ENCODE results near the gene B4GALT5.

Gene B4GALT5

DNA sequence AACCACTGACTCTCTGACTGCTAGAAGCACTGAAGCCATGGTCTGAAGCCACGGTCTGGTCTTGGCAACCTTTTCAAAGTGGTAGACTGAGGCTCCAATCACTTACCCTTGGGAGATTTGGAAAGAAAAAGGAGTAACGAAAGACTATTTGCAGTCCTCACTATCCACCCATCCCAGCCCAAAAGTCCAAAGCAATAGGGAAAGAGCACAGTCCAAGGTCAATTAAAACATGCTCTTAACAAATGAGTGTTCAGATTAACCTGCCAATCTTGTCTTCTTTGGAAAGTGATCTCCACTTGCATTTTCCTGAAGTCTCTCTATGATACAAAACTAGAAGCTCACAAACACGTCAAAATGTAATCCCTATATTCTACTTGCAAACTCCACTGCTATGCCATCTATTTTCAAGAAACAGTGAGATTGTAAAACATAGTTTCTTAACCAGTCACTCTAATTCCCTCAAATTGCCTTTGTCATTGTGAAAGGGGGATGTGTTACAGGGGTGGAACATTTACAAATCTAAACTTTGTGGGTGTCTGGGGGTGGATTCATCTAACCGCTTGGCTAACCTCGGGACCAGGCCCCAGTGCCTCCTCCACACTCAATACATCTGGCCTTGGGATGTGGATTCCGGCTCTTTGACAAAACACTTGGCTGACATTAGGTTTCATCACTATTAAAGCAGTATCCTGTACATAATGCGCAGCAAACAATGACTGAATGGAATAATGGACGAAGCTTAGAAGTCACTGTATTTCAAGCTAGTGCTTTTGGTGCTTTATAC lies 56.4 kb downstream of the B4GALT5 start:
- no peaks in the 10 kb centered on the region for H3K9me3 ChIP-seq (ENCODE audit: control insufficient read depth, low read length)
- H3K27me3 ChIP-seq (ENCODE audit: control insufficient read depth, insufficient read depth, low read length): no peaks in the 10 kb centered on the region
- peaks cover 54% of the 10 kb centered on the region for H3K4me1 ChIP-seq (ENCODE audit: control insufficient read depth, insufficient read depth, low read length)
- peaks cover 5% of the 10 kb centered on the region for H3K36me3 ChIP-seq (ENCODE audit: control insufficient read depth, insufficient read depth, low read length)
- no peak overlapping the region for H3K4me3 ChIP-seq (ENCODE audit: low read length)
- no peak overlapping the region for H3K9ac ChIP-seq (ENCODE audit: low read length)

DNA sequence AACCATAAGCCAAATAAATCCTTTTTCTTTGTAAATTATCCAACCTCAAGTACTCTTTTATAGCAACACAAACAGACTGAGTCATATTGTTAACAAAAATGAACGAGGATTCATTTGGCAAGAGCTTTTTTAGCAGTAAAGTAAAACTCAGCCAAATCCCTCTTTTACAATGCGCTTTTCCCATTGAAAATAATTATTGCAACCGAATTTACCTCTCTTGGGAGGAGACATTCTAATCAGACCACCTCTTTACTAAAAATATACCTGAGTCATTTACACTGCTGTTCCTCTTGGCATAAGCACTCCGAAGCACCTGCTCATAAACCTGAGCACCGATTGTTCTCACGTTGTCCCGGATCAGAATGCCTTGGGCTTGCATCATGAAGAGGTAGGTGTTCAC lies 57.4 kb downstream of the B4GALT5 start:
- H3K27me3 ChIP-seq (ENCODE audit: control insufficient read depth, insufficient read depth, low read length): no peaks in the 10 kb centered on the region
- H3K4me1 ChIP-seq (ENCODE audit: control insufficient read depth, insufficient read depth, low read length): peaks cover 46% of the 10 kb centered on the region
- no peaks in the 10 kb centered on the region for H3K9me3 ChIP-seq (ENCODE audit: control insufficient read depth, low read length)
- no peak overlapping the region for H3K9ac ChIP-seq (ENCODE audit: low read length)
- no peak overlapping the region for H3K4me3 ChIP-seq (ENCODE audit: low read length)
- H3K36me3 ChIP-seq (ENCODE audit: control insufficient read depth, insufficient read depth, low read length): peaks cover 7% of the 10 kb centered on the region

DNA sequence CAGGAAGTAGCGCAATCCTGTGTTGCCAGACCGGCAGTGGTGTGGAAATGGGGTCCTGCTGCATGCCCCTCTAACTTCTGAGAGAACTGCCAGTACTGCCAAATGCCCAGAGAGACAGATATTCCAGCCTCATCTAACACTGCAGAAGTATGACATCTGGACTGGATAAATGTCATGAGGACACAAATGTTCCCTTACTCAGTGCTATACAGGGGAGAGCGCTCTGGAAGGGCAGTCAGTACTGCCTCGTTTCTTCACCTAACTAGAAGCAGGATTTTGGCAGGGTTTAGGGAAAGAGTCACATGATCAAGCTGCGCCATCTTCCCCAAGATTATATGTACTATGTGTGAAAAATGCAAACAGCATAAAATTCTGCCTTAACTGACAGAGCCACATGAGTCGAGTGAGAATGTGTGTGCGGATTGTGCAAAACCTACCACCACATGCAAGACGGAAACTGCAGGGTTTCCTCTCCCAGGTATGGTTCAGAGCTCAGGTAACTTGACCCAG lies 59.7 kb downstream of the B4GALT5 start:
- Histone ChIP-seq H3K9me3 (ENCODE audit: control insufficient read depth, low read length) (no peaks in the 10 kb centered on the region), H3K9ac (ENCODE audit: low read length) (no peak overlapping the region), H3K4me1 (ENCODE audit: control insufficient read depth, insufficient read depth, low read length) (peaks cover 28% of the 10 kb centered on the region), H3K4me3 (ENCODE audit: low read length) (no peak overlapping the region), H3K36me3 (ENCODE audit: control insufficient read depth, insufficient read depth, low read length) (peaks cover 7% of the 10 kb centered on the region), H3K27me3 (ENCODE audit: control insufficient read depth, insufficient read depth, low read length) (no peaks in the 10 kb centered on the region)

DNA sequence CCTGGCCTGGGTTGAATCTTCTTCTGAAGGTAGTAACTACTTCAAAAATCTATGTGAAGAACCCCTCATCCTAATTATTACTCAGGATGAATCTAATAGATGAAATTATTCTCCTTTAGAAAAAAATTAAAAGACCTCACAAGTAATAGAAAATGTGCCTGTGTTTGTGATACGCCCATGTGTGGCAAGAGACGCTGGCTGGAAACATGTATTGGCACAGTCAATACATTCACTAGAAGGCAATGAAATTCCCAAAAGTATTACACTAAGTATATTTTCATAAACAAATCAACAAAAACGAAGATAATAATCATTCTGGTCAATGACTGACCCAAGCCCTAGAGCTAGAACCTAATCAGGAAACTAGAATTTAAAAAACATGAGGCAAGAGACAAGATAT lies 64.0 kb downstream of the B4GALT5 start:
- H3K36me3 ChIP-seq (ENCODE audit: control insufficient read depth, insufficient read depth, low read length): peaks cover 12% of the 10 kb centered on the region
- no peak overlapping the region for H3K4me3 ChIP-seq (ENCODE audit: low read length)
- H3K9ac ChIP-seq (ENCODE audit: low read length): no peak overlapping the region
- no peaks in the 10 kb centered on the region for H3K9me3 ChIP-seq (ENCODE audit: control insufficient read depth, low read length)
- H3K4me1 ChIP-seq (ENCODE audit: control insufficient read depth, insufficient read depth, low read length): no peaks in the 10 kb centered on the region
- H3K27me3 ChIP-seq (ENCODE audit: control insufficient read depth, insufficient read depth, low read length): no peaks in the 10 kb centered on the region

DNA sequence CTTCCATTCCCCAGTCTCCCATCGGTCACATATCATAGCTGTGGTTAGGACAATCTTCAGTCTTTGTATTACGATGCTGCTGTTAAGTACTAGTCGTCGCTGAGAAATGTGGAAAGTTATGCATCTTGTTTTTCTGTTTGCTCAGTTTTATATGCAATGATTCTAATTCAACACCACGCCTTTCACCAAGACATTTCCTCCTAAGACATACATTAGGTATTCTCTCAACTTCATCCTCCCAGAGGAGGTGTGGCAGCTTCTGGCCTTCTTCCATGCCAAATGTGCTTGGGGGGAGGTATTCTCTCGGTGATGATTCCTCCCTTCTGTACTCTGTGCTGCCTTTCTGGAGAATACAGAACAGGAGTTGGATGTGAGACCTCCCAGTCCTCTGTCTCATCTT lies 66.1 kb downstream of the B4GALT5 start:
- no peak overlapping the region for H3K9ac ChIP-seq (ENCODE audit: low read length)
- H3K4me1 ChIP-seq (ENCODE audit: control insufficient read depth, insufficient read depth, low read length): peaks cover 5% of the 10 kb centered on the region
- peaks cover 17% of the 10 kb centered on the region for H3K36me3 ChIP-seq (ENCODE audit: control insufficient read depth, insufficient read depth, low read length)
- no peaks in the 10 kb centered on the region for H3K27me3 ChIP-seq (ENCODE audit: control insufficient read depth, insufficient read depth, low read length)
- H3K4me3 ChIP-seq (ENCODE audit: low read length): no peak overlapping the region
- no peaks in the 10 kb centered on the region for H3K9me3 ChIP-seq (ENCODE audit: control insufficient read depth, low read length)

DNA sequence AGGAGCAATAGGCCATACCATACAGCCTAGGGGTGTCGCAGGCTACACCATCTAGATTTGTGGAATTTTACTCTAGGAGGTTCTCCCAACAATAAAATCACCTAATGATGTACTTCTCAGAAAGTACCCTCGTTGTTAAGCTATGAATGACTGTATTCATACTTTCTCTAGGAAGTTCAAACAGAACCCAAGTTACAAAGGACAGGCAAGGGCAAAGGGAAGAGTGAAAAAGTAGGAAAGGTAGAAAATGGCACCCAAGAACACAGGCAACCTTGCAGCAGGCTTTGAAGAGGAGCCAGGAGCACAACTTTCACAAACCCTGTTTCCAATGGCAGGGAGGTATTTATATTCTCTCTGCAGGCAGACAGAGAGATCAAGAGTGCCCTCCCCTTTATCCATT lies 67.2 kb downstream of the B4GALT5 start:
- H3K36me3 ChIP-seq (ENCODE audit: control insufficient read depth, insufficient read depth, low read length): peaks cover 12% of the 10 kb centered on the region
- H3K9ac ChIP-seq (ENCODE audit: low read length): no peak overlapping the region
- H3K27me3 ChIP-seq (ENCODE audit: control insufficient read depth, insufficient read depth, low read length): no peaks in the 10 kb centered on the region
- H3K9me3 ChIP-seq (ENCODE audit: control insufficient read depth, low read length): no peaks in the 10 kb centered on the region
- no peak overlapping the region for H3K4me3 ChIP-seq (ENCODE audit: low read length)
- H3K4me1 ChIP-seq (ENCODE audit: control insufficient read depth, insufficient read depth, low read length): peaks cover 13% of the 10 kb centered on the region

DNA sequence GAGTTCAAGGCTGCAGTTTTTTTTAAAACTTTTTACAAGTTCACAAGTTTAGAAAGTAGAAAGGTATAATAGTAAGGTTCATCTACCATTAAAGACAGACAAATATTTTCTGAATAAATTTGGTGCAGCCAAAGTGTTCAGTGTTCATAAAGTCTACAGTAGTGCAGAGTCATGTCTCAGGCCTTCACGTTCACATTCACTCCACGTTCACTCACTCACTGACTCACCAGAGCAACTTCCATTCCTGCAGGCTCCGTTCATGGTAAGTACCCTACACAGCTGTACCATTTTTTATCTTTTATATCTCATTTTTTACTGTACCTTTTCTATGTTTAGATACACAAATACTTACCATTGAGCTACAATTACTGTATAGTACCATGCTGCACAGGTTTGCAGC lies 67.6 kb downstream of the B4GALT5 start:
- H3K9ac ChIP-seq (ENCODE audit: low read length): no peak overlapping the region
- peaks cover 13% of the 10 kb centered on the region for H3K4me1 ChIP-seq (ENCODE audit: control insufficient read depth, insufficient read depth, low read length)
- no peak overlapping the region for H3K4me3 ChIP-seq (ENCODE audit: low read length)
- H3K27me3 ChIP-seq (ENCODE audit: control insufficient read depth, insufficient read depth, low read length): no peaks in the 10 kb centered on the region
- peaks cover 12% of the 10 kb centered on the region for H3K36me3 ChIP-seq (ENCODE audit: control insufficient read depth, insufficient read depth, low read length)
- no peaks in the 10 kb centered on the region for H3K9me3 ChIP-seq (ENCODE audit: control insufficient read depth, low read length)

DNA sequence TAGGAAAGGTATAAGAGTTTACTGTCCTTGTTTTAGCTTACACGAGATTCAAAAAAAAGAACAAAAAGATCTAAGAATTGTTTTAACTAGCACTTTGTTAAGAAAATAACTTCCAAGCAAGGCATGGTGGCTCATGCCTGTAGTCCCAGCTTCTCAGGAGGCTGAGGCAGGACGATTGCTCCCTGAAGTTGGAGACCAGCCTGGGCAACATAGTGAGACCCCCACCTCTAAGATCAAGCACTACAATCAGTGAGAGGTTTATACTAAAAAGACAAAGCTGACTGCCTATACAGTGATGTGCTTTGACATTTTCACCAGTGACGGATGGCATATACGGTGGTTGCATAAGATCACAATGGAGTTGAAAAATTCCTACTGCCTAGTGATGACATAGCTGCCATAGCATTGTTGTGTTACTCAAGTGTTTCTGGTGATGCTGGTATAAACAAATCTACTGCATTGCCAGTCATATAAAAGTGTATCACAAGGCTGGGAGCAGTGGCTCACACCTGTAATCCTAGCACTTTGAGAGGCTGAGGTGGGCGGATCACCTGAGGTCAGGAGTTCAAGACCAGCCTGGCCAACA lies 68.6 kb downstream of the B4GALT5 start:
- peaks cover 12% of the 10 kb centered on the region for H3K36me3 ChIP-seq (ENCODE audit: control insufficient read depth, insufficient read depth, low read length)
- H3K4me1 ChIP-seq (ENCODE audit: control insufficient read depth, insufficient read depth, low read length): peaks cover 13% of the 10 kb centered on the region
- no peak overlapping the region for H3K4me3 ChIP-seq (ENCODE audit: low read length)
- no peaks in the 10 kb centered on the region for H3K27me3 ChIP-seq (ENCODE audit: control insufficient read depth, insufficient read depth, low read length)
- H3K9me3 ChIP-seq (ENCODE audit: control insufficient read depth, low read length): no peaks in the 10 kb centered on the region
- H3K9ac ChIP-seq (ENCODE audit: low read length): no peak overlapping the region

DNA sequence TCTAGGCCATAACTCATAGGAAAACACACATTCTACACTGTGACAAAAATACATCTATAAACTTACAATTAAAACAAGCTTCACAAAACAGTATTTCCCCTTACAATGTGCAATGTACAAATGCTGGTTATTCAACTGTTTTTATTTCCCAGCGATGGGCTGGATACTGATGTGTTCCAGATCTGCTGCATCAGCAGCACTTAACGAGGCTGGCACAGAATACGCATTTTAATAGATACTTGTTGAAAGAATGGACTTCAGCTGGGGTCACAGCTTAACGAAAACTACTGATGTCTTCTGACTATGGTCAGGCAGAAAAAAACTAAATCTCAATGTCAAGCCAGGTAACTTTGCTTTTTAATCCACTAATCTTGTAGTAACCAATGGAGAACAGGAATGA lies 70.9 kb downstream of the B4GALT5 start:
- Histone ChIP-seq H3K9me3 (ENCODE audit: control insufficient read depth, low read length) (no peaks in the 10 kb centered on the region), H3K4me3 (ENCODE audit: low read length) (no peak overlapping the region), H3K4me1 (ENCODE audit: control insufficient read depth, insufficient read depth, low read length) (peaks cover 13% of the 10 kb centered on the region), H3K9ac (ENCODE audit: low read length) (no peak overlapping the region), H3K36me3 (ENCODE audit: control insufficient read depth, insufficient read depth, low read length) (peaks cover 17% of the 10 kb centered on the region), H3K27me3 (ENCODE audit: control insufficient read depth, insufficient read depth, low read length) (no peaks in the 10 kb centered on the region)

DNA sequence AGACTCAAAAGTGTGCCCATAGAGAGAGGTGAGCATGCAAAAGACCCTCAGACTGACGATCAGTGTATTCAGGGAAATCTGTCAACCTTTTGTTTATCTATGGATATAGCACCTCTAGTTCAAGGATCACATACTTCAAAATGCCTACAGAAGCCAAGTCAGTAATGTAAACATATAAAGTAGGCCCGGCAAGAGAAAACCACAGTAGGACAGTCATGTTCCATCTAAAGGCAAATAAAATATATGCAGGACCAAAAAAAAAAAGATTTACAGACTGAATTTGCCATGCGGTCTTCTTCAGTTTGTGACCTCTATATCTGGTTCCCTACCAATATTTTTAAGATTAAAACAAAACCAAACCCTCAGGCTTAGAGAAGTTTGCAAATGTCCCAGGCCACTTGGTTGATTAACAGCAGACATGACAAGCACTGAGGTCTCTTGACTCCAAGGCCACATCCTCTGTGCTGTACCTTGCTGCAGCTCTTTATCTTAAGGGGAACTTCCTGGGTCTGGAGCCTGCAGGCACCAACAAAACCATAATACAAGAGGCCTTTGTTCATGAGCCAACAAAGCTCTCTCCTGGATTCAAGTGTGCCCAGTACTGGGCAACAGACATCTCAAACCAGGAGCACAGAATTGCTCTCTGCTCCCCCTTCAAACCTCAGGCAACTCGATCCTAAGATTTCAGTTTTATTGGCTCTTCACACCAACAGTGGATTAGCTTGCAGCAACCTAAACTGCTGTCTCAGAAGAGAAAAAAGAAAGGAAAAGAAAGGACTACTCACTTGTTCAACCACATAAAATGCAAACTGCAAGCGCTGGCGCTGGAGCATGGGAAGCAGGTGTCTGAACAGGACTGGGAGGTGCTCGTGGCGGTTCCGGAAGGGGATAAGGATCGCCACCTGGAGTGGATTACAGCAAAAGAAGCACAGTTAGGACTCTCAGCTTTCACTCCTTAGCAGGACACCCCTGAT lies 71.7 kb downstream of the B4GALT5 start:
- Histone ChIP-seq H3K4me3 (ENCODE audit: low read length) (no peak overlapping the region), H3K27me3 (ENCODE audit: control insufficient read depth, insufficient read depth, low read length) (no peaks in the 10 kb centered on the region), H3K9ac (ENCODE audit: low read length) (peak overlapping the region; percentile 7), H3K9me3 (ENCODE audit: control insufficient read depth, low read length) (no peaks in the 10 kb centered on the region), H3K4me1 (ENCODE audit: control insufficient read depth, insufficient read depth, low read length) (peaks cover 15% of the 10 kb centered on the region), H3K36me3 (ENCODE audit: control insufficient read depth, insufficient read depth, low read length) (peaks cover 19% of the 10 kb centered on the region)

DNA sequence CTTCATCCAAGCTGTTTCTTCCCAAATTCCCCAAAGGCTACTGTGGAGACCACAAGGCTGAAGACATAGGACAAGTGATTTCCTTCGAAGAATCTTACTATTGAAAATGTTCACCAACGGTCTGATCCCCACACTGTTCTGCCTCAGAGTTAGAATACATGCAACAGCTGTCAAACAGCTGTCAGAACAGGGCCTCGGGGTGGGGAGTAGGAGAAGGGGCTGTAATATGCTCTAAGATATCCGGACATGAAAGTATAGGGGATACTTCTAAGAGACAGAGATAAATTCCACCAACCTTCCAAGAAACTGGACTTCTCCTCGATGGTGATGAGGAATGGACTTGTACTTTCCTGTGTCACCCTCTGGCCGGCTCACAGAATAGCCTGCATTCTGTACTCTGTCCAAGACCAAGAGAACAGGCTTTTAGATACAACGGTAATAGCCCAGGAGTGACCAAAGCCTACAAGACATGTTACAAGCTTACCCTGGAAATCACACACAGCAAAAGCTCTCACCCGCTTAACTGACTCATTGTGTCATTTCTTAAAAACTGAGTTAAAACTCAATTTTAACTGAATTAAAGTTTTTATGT lies 76.5 kb downstream of the B4GALT5 start:
- H3K4me1 ChIP-seq (ENCODE audit: control insufficient read depth, insufficient read depth, low read length): peaks cover 8% of the 10 kb centered on the region
- H3K9ac ChIP-seq (ENCODE audit: low read length): no peak overlapping the region
- no peaks in the 10 kb centered on the region for H3K27me3 ChIP-seq (ENCODE audit: control insufficient read depth, insufficient read depth, low read length)
- no peak overlapping the region for H3K4me3 ChIP-seq (ENCODE audit: low read length)
- H3K36me3 ChIP-seq (ENCODE audit: control insufficient read depth, insufficient read depth, low read length): peaks cover 21% of the 10 kb centered on the region
- H3K9me3 ChIP-seq (ENCODE audit: control insufficient read depth, low read length): no peaks in the 10 kb centered on the region
